Measurements from ENCODE around the gene VPREB3. TPM values are rescaled to one million over a fixed set of nuclear protein-coding genes. Genes with fewer than 3 reads are reported as not detected.

The VPREB3 gene
- total RNA-seq, 1 donor from 2014 or later, result not detected

GRCh38 chr22:23780146-23780748, 26.0 kb upstream of the VPREB3 start:
- Mint-ChIP-seq H3K9me3 (no peaks in the 10 kb centered on the region), H3K27me3 (ENCODE audit: insufficient read depth, low read depth) (peaks cover 4% of the 10 kb centered on the region), H3K36me3 (no peaks in the 10 kb centered on the region), H3K4me1 (peaks cover 10% of the 10 kb centered on the region), H3K4me3 (no peak overlapping the region), H3K27ac (no peak overlapping the region)
- Histone ChIP-seq H3F3A (ENCODE audit: low read depth) (no peaks in the 10 kb centered on the region), H3K4me2 (no peak overlapping the region), H3K79me2 (ENCODE audit: low read depth) (no peaks in the 10 kb centered on the region), H3K27ac (no peak overlapping the region), H3K4me3 (no peak overlapping the region), H3K9ac (no peak overlapping the region), H2AFZ (replicated peaks) (no peak overlapping the region), H3K9me3 (ENCODE audit: low read depth) (no peaks in the 10 kb centered on the region), H4K20me1 (ENCODE audit: low read depth) (no peaks in the 10 kb centered on the region), H3K4me1 (no peaks in the 10 kb centered on the region), H3K27me3 (no peaks in the 10 kb centered on the region), H3K36me3 (no peaks in the 10 kb centered on the region)
- TF ChIP-seq EZH2 (IDR thresholded peaks at IDR 0.05) (no peak), EZH2phosphoT487 (IDR thresholded peaks at IDR 0.05) (no peak)
- TF ChIP-seq, protein P1, sequence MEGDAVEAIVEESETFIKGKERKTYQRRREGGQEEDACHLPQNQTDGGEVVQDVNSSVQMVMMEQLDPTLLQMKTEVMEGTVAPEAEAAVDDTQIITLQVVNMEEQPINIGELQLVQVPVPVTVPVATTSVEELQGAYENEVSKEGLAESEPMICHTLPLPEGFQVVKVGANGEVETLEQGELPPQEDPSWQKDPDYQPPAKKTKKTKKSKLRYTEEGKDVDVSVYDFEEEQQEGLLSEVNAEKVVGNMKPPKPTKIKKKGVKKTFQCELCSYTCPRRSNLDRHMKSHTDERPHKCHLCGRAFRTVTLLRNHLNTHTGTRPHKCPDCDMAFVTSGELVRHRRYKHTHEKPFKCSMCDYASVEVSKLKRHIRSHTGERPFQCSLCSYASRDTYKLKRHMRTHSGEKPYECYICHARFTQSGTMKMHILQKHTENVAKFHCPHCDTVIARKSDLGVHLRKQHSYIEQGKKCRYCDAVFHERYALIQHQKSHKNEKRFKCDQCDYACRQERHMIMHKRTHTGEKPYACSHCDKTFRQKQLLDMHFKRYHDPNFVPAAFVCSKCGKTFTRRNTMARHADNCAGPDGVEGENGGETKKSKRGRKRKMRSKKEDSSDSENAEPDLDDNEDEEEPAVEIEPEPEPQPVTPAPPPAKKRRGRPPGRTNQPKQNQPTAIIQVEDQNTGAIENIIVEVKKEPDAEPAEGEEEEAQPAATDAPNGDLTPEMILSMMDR (IDR thresholded peaks at IDR 0.05), result no peak
- DNase-seq (ENCODE audit: low spot score), result no peak

GRCh38 chr22:23779731-23780130, 25.5 kb upstream of the VPREB3 start:
- no peak for DNase-seq (ENCODE audit: low spot score)
- H4K20me1 ChIP-seq (ENCODE audit: low read depth), result no peaks in the 10 kb centered on the region
- peaks cover 12% of the 10 kb centered on the region for H3K4me1 Mint-ChIP-seq
- peak overlapping the region; percentile 87 for H3K27ac Mint-ChIP-seq
- H2AFZ ChIP-seq (replicated peaks), result no peak overlapping the region
- H3K36me3 Mint-ChIP-seq, result no peaks in the 10 kb centered on the region
- peaks cover 5% of the 10 kb centered on the region for H3K27me3 Mint-ChIP-seq (ENCODE audit: insufficient read depth, low read depth)
- no peak overlapping the region for H3K4me3 Mint-ChIP-seq
- no peaks in the 10 kb centered on the region for H3K36me3 ChIP-seq
- H3K27ac ChIP-seq, result no peak overlapping the region
- peaks cover 3% of the 10 kb centered on the region for H3F3A ChIP-seq (ENCODE audit: low read depth)
- no peaks in the 10 kb centered on the region for H3K4me1 ChIP-seq
- TF ChIP-seq EZH2 (IDR thresholded peaks at IDR 0.05) (no peak), EZH2phosphoT487 (IDR thresholded peaks at IDR 0.05) (no peak)
- TF ChIP-seq, protein P1 (IDR thresholded peaks at IDR 0.05), result no peak
- H3K9me3 Mint-ChIP-seq, result no peaks in the 10 kb centered on the region
- no peak overlapping the region for H3K4me3 ChIP-seq
- H3K27me3 ChIP-seq, result peaks cover under 1% of the 10 kb centered on the region
- no peaks in the 10 kb centered on the region for H3K9me3 ChIP-seq (ENCODE audit: low read depth)
- no peaks in the 10 kb centered on the region for H3K79me2 ChIP-seq (ENCODE audit: low read depth)
- no peak overlapping the region for H3K9ac ChIP-seq
- H3K4me2 ChIP-seq, result no peak overlapping the region

DNA sequence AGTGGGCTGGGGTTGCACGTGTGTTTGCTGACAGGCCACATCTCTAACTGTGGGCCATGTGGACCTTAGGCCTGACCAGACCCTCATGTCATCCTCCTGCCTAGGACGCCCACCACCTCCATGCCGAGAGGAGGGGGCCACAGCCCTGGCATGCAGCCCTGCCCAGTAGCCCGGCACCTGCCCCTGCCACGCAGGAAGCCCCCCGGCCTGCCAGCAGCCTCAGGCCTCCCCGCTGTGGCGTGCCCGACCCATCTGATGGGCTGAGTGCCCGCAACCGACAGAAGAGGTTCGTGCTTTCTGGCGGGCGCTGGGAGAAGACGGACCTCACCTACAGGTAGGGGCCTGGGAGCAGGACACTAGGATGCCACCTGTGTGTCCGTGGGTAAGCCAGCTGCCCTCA, 24.9 kb upstream of the VPREB3 start:
- H3K36me3 Mint-ChIP-seq, result no peaks in the 10 kb centered on the region
- no peaks in the 10 kb centered on the region for H3K9me3 Mint-ChIP-seq
- no peaks in the 10 kb centered on the region for H3K36me3 ChIP-seq
- H4K20me1 ChIP-seq (ENCODE audit: low read depth), result no peaks in the 10 kb centered on the region
- no peak overlapping the region for H2AFZ ChIP-seq (replicated peaks)
- peak overlapping the region; percentile 87 for H3K27ac Mint-ChIP-seq
- H3K9me3 ChIP-seq (ENCODE audit: low read depth), result no peaks in the 10 kb centered on the region
- H3K27ac ChIP-seq, result no peak overlapping the region
- H3K27me3 ChIP-seq, result peaks cover 7% of the 10 kb centered on the region
- no peak for DNase-seq (ENCODE audit: low spot score)
- H3K79me2 ChIP-seq (ENCODE audit: low read depth), result no peaks in the 10 kb centered on the region
- H3F3A ChIP-seq (ENCODE audit: low read depth), result peaks cover 3% of the 10 kb centered on the region
- peaks cover 18% of the 10 kb centered on the region for H3K4me1 Mint-ChIP-seq
- H3K4me1 ChIP-seq, result no peaks in the 10 kb centered on the region
- TF ChIP-seq EZH2 (IDR thresholded peaks at IDR 0.05), result no peak
- no peak for TF ChIP-seq EZH2phosphoT487 (IDR thresholded peaks at IDR 0.05)
- TF ChIP-seq, protein P1 (IDR thresholded peaks at IDR 0.05), result no peak
- no peak overlapping the region for H3K9ac ChIP-seq
- H3K27me3 Mint-ChIP-seq (ENCODE audit: insufficient read depth, low read depth), result peaks cover 11% of the 10 kb centered on the region
- no peak overlapping the region for H3K4me2 ChIP-seq
- H3K4me3 ChIP-seq, result no peak overlapping the region
- no peak overlapping the region for H3K4me3 Mint-ChIP-seq
